BLaER1 treated with 17β-estradiol and CSF1 and Interleukin-3, amounts not matched to agents 10 nM and 100 nM (cell line): ENCODE results near the gene STRA6.

Experiments used
- H3K27ac ChIP-seq, 11 experiments: shearing (Covaris generic); formaldehyde crosslinking; 2 replicates each; pipeline ENCODE4 v1.8.1; 2022
- H3K27me3 ChIP-seq, 11 experiments: shearing (Covaris generic); formaldehyde crosslinking; 2 replicates each; pipeline ENCODE4 v1.8.1; 2022
- H3K36me3 ChIP-seq, 11 experiments: shearing (Covaris generic); formaldehyde crosslinking; 2 replicates each; pipeline ENCODE4 v1.8.1; 2022
- H3K4me1 ChIP-seq, 10 experiments: shearing (Covaris generic); formaldehyde crosslinking; 2 replicates each; pipeline ENCODE4 v1.8.1; 2022
- H3K4me2 ChIP-seq, 11 experiments: shearing (Covaris generic); formaldehyde crosslinking; 2 replicates each; pipeline ENCODE4 v1.8.1; 2022
- H3K4me3 ChIP-seq, 10 experiments: shearing (Covaris generic); formaldehyde crosslinking; 2 replicates each; pipeline ENCODE4 v1.8.1; 2022
- H3K9ac ChIP-seq, 11 experiments: shearing (Covaris generic); formaldehyde crosslinking; 2 replicates each; pipeline ENCODE4 v1.8.1; 2022
- H3K9me3 ChIP-seq, 11 experiments: shearing (Covaris generic); formaldehyde crosslinking; replicated peaks in 1 of 11; 2 replicates each; pipeline ENCODE4 v1.8.1; 2022
- H4K20me1 ChIP-seq, 11 experiments: shearing (Covaris generic); formaldehyde crosslinking; 2 replicates each; pipeline ENCODE4 v1.8.1; 2022
- Cebpa-rat ChIP-seq, 11 experiments: shearing (Covaris generic); IDR thresholded peaks; 2 replicates each; pipeline ENCODE4 v1.8.1; 2022

The STRA6 gene

GRCh38 chr15:74130849-74131627 is 71.5 kb downstream of the STRA6 start:
- Histone ChIP-seq H3K27ac (no peak overlapping the region), H3K4me1 (peaks cover 17 to 34% (median 28%) of the 10 kb centered on the region in 10 experiments; a peak in 18 of 20 replicates), H3K36me3 (no peaks in the 10 kb centered on the region), H3K27me3 (peaks cover 94 to 100% (median 96%) of the 10 kb centered on the region in 11 experiments), H4K20me1 (peaks cover 0 to 62% (median 27%) of the 10 kb centered on the region in 11 experiments; a peak in 16 of 22 replicates), H3K4me2 (no peak overlapping the region), H3K4me3 (no peak overlapping the region), H3K9me3 (peaks cover 21 to 34% (median 26%) of the 10 kb centered on the region in 11 experiments; a peak in 21 of 22 replicates), H3K9ac (no peak overlapping the region)
- TF ChIP-seq Cebpa-rat (IDR thresholded peaks at IDR 0.05) = no peak

GRCh38 chr15:74130155-74130848 is 72.3 kb downstream of the STRA6 start, which contains the start of gene ISLR2:
Gene ISLR2 (plus strand): TSS chr15:74130586. CDS start chr15:74132755, 2,169 bp downstream.
- Histone ChIP-seq H3K36me3 (no peaks in the 10 kb centered on the region), H3K27me3 (peaks cover 86 to 95% (median 89%) of the 10 kb centered on the region in 11 experiments), H4K20me1 (peaks cover 0 to 62% (median 27%) of the 10 kb centered on the region in 11 experiments; a peak in 16 of 22 replicates), H3K9me3 (peaks cover 21 to 34% (median 26%) of the 10 kb centered on the region in 11 experiments; a peak in 21 of 22 replicates), H3K4me1 (peaks cover 14 to 31% (median 23%) of the 10 kb centered on the region in 10 experiments), H3K9ac (no peak within 1 kb of the TSS), H3K4me3 (0 out of 20 replicates have a peak within 1 kb of the TSS, but pooled peaks of 1 of the 10 experiments have one; percentile 7), H3K27ac (no peak within 1 kb of the TSS), H3K4me2 (peak within 1 kb of the TSS in 9 of 11 experiments; percentile 13 to 89 (median 59); a peak in 12 of 22 replicates)
- TF ChIP-seq Cebpa-rat (IDR thresholded peaks at IDR 0.05) = no peak

GRCh38 chr15:74129586-74130154 is 72.9 kb downstream of the STRA6 start:
- H3K9me3 ChIP-seq = peaks cover 21 to 32% (median 24%) of the 10 kb centered on the region in 11 experiments; a peak in 21 of 22 replicates
- H3K9ac ChIP-seq = no peak overlapping the region
- H3K36me3 ChIP-seq = no peaks in the 10 kb centered on the region
- H3K27me3 ChIP-seq = peaks cover 80 to 89% (median 83%) of the 10 kb centered on the region in 11 experiments
- no peak overlapping the region for H3K27ac ChIP-seq
- H3K4me1 ChIP-seq = peaks cover 17 to 34% (median 24%) of the 10 kb centered on the region in 10 experiments
- no peak for TF ChIP-seq Cebpa-rat (IDR thresholded peaks at IDR 0.05)
- H3K4me3 ChIP-seq = 0 out of 20 replicates have a peak overlapping the region, but pooled peaks of 1 of the 10 experiments have one; percentile 7
- peak overlapping the region in 9 of 11 experiments; percentile 13 to 89 (median 59); a peak in 12 of 22 replicates for H3K4me2 ChIP-seq
- peaks cover 0 to 62% (median 27%) of the 10 kb centered on the region in 11 experiments; a peak in 16 of 22 replicates for H4K20me1 ChIP-seq
